Astrocyte (in vitro differentiated cells and primary cell): Measurements from ENCODE around the gene ARHGAP24. TPM values are rescaled to one million over a fixed set of nuclear protein-coding genes. Genes with fewer than 3 reads are reported as not detected.
A peak's percentile ranks its signal among the peaks of the same experiment; 100 is the strongest.

Experiments used
- DNase-seq: peaks from one replicate; pipeline ENCODE4 v3.0.0-alpha.2; 2010; ENCODE audit warnings: low read depth
- FAIRE-seq: peaks from 2 replicates; lab custom pipeline; 2011; peaks lifted over from hg19 to GRCh38; lab: Jason Lieb, UNC
- H2AFZ ChIP-seq: 2 replicates; pipeline ENCODE4 v1.6.0; 2012; ENCODE audit warnings: low read depth, low read length, inconsistent platforms
- H3K27ac ChIP-seq: 2 replicates; pipeline ENCODE4 v1.5.1; 2011; ENCODE audit warnings: low read depth, low read length, inconsistent platforms
- H3K27me3 ChIP-seq: 2 replicates; pipeline ENCODE4 v1.6.0; 2011; ENCODE audit warnings: low read length, inconsistent platforms; ENCODE audit not compliant: insufficient read depth
- H3K36me3 ChIP-seq: 2 replicates; pipeline ENCODE4 v1.5.1; 2011; ENCODE audit warnings: low read length, inconsistent platforms; ENCODE audit not compliant: insufficient read depth
- H3K4me1 ChIP-seq: 2 replicates; pipeline ENCODE4 v1.5.1; 2011; ENCODE audit warnings: low read length, inconsistent platforms; ENCODE audit not compliant: insufficient read depth
- H3K4me2 ChIP-seq: 2 replicates; pipeline ENCODE4 v1.6.0; 2012; ENCODE audit warnings: low read length, inconsistent platforms
- H3K4me3 ChIP-seq: 2 replicates; pipeline ENCODE4 v1.5.1; 2011; ENCODE audit warnings: low read depth, mild to moderate bottlenecking, low read length, inconsistent platforms; ENCODE audit not compliant: insufficient read depth
- H3K79me2 ChIP-seq: 2 replicates; pipeline ENCODE4 v1.6.0; 2012; ENCODE audit warnings: mild to moderate bottlenecking, low read length, inconsistent platforms; ENCODE audit not compliant: insufficient read depth
- H3K9ac ChIP-seq: 2 replicates; pipeline ENCODE4 v1.6.0; 2012; ENCODE audit warnings: mild to moderate bottlenecking, low read length, inconsistent platforms
- H3K9me3 ChIP-seq: 2 replicates; pipeline ENCODE4 v1.5.1; 2012; ENCODE audit warnings: low read depth, mild to moderate bottlenecking, low read length, inconsistent platforms; ENCODE audit not compliant: insufficient read depth
- H4K20me1 ChIP-seq: 2 replicates; pipeline ENCODE4 v1.6.0; 2012; ENCODE audit warnings: low read length, inconsistent platforms; ENCODE audit not compliant: insufficient read depth
- H3K27ac Mint-ChIP-seq: one replicate; pipeline ENCODE4 v1.8.0; 2021; ENCODE audit warnings: mild to moderate bottlenecking, mixed read lengths; ENCODE audit not compliant: unreplicated experiment
- H3K27me3 Mint-ChIP-seq: one replicate; pipeline ENCODE4 v1.8.0; 2021; ENCODE audit warnings: low read depth, mixed read lengths; ENCODE audit not compliant: unreplicated experiment
- H3K36me3 Mint-ChIP-seq: one replicate; pipeline ENCODE4 v1.8.0; 2021; ENCODE audit warnings: low read depth, mixed read lengths; ENCODE audit not compliant: unreplicated experiment
- H3K4me1 Mint-ChIP-seq: one replicate; pipeline ENCODE4 v1.8.0; 2021; ENCODE audit warnings: low read depth, mixed read lengths; ENCODE audit not compliant: unreplicated experiment
- H3K4me3 Mint-ChIP-seq: one replicate; pipeline ENCODE4 v1.8.0; 2021; ENCODE audit warnings: mild to moderate bottlenecking, moderate library complexity, mixed read lengths; ENCODE audit not compliant: unreplicated experiment
- H3K9me3 Mint-ChIP-seq: one replicate; pipeline ENCODE4 v1.8.0; 2021; ENCODE audit warnings: mild to moderate bottlenecking, mixed read lengths; ENCODE audit not compliant: unreplicated experiment
- EZH2 ChIP-seq: IDR thresholded peaks from 2 replicates; pipeline ENCODE4 v1.6.1; 2012; ENCODE audit warnings: mild to moderate bottlenecking, low read length, inconsistent platforms; ENCODE audit not compliant: insufficient read depth
- total RNA-seq: library from RNA; stranded (reverse); gene quantifications from 2 replicates; pipeline ENCODE4 v1.2.1, GENCODE V29; 2021
- TF ChIP-seq, protein P1 (sequence below): IDR thresholded peaks from 2 replicates; pipeline ENCODE4 v1.5.1; 2011; ENCODE audit warnings: low read depth, mild to moderate bottlenecking, inconsistent platforms, low read length, moderate library complexity; ENCODE audit not compliant: insufficient read depth

Gene ARHGAP24
- total RNA-seq, 1 donor from 2014 or later: 2.1 TPM

GRCh38 chr4:85745939-85746338 is 271.0 kb downstream of the ARHGAP24 start:
- Histone ChIP-seq H3K9me3 (no peaks in the 10 kb centered on the region), H3K27me3 (no peaks in the 10 kb centered on the region), H2AFZ (no peak overlapping the region), H3K79me2 (no peaks in the 10 kb centered on the region), H3K36me3 (no peaks in the 10 kb centered on the region), H3K9ac (no peak overlapping the region), H3K27ac (no peak overlapping the region), H3K4me3 (no peak overlapping the region), H3K4me1 (peaks cover 13% of the 10 kb centered on the region), H4K20me1 (no peaks in the 10 kb centered on the region), H3K4me2 (no peak overlapping the region)
- H3K4me3 Mint-ChIP-seq: no peak overlapping the region
- FAIRE-seq (no peak), DNase-seq (no peak)
- peaks cover 17% of the 10 kb centered on the region for H3K4me1 Mint-ChIP-seq
- no peaks in the 10 kb centered on the region for H3K9me3 Mint-ChIP-seq
- no peaks in the 10 kb centered on the region for H3K27me3 Mint-ChIP-seq
- no peaks in the 10 kb centered on the region for H3K36me3 Mint-ChIP-seq
- no peak overlapping the region for H3K27ac Mint-ChIP-seq
- TF ChIP-seq EZH2: no peak
- TF ChIP-seq, protein P1, sequence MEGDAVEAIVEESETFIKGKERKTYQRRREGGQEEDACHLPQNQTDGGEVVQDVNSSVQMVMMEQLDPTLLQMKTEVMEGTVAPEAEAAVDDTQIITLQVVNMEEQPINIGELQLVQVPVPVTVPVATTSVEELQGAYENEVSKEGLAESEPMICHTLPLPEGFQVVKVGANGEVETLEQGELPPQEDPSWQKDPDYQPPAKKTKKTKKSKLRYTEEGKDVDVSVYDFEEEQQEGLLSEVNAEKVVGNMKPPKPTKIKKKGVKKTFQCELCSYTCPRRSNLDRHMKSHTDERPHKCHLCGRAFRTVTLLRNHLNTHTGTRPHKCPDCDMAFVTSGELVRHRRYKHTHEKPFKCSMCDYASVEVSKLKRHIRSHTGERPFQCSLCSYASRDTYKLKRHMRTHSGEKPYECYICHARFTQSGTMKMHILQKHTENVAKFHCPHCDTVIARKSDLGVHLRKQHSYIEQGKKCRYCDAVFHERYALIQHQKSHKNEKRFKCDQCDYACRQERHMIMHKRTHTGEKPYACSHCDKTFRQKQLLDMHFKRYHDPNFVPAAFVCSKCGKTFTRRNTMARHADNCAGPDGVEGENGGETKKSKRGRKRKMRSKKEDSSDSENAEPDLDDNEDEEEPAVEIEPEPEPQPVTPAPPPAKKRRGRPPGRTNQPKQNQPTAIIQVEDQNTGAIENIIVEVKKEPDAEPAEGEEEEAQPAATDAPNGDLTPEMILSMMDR: no peak

GRCh38 chr4:85747882-85748491 is 273.0 kb downstream of the ARHGAP24 start:
- TF ChIP-seq, protein P1: peak; percentile 96
- no peak for TF ChIP-seq EZH2
- peaks cover 13% of the 10 kb centered on the region for H3K4me1 ChIP-seq
- no peaks in the 10 kb centered on the region for H4K20me1 ChIP-seq
- no peak overlapping the region for H2AFZ ChIP-seq
- no peaks in the 10 kb centered on the region for H3K79me2 ChIP-seq
- no peaks in the 10 kb centered on the region for H3K9me3 ChIP-seq
- Mint-ChIP-seq H3K4me1 (peaks cover 12% of the 10 kb centered on the region), H3K27me3 (no peaks in the 10 kb centered on the region), H3K4me3 (no peak overlapping the region), H3K36me3 (no peaks in the 10 kb centered on the region), H3K27ac (no peak overlapping the region), H3K9me3 (no peaks in the 10 kb centered on the region)
- FAIRE-seq (peak; percentile 92), DNase-seq (peak; percentile 61)
- no peak overlapping the region for H3K4me3 ChIP-seq
- no peak overlapping the region for H3K4me2 ChIP-seq
- H3K36me3 ChIP-seq: no peaks in the 10 kb centered on the region
- H3K9ac ChIP-seq: no peak overlapping the region
- no peaks in the 10 kb centered on the region for H3K27me3 ChIP-seq
- no peak overlapping the region for H3K27ac ChIP-seq

DNA sequence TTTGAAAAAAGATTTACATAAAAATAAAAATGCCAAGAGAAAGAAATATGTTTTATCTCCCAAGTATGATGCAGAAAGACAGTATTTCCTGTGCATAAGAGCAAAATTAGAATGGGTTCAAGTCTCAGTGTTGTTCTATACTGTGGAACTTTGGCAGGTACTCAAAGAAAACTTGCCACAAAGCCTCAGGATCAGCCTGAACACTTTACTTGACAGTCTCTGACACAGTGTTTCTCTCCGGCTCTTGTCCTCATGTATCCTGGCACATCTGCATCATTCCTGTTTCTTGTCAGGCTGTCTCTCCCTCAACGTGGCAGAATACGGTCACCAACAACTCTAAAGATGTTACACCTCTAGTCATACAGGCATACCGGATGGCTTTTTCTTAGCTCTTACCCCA is 273.7 kb downstream of the ARHGAP24 start:
- H3K9me3 Mint-ChIP-seq: no peaks in the 10 kb centered on the region
- no peaks in the 10 kb centered on the region for H3K9me3 ChIP-seq
- FAIRE-seq (peak; percentile 78), DNase-seq (no peak)
- no peak overlapping the region for H3K9ac ChIP-seq
- peaks cover 13% of the 10 kb centered on the region for H3K4me1 ChIP-seq
- no peak for TF ChIP-seq EZH2
- TF ChIP-seq, protein P1: no peak
- peak overlapping the region; percentile 40 for H3K4me2 ChIP-seq
- no peaks in the 10 kb centered on the region for H3K27me3 Mint-ChIP-seq
- no peaks in the 10 kb centered on the region for H4K20me1 ChIP-seq
- no peak overlapping the region for H2AFZ ChIP-seq
- H3K4me1 Mint-ChIP-seq: peaks cover 8% of the 10 kb centered on the region
- no peaks in the 10 kb centered on the region for H3K36me3 Mint-ChIP-seq
- no peak overlapping the region for H3K27ac Mint-ChIP-seq
- no peak overlapping the region for H3K4me3 ChIP-seq
- no peak overlapping the region for H3K27ac ChIP-seq
- no peaks in the 10 kb centered on the region for H3K79me2 ChIP-seq
- H3K36me3 ChIP-seq: no peaks in the 10 kb centered on the region
- H3K4me3 Mint-ChIP-seq: no peak overlapping the region
- H3K27me3 ChIP-seq: no peaks in the 10 kb centered on the region
